Activated CD4-positive, alpha-beta T cell treated with anti-CD3 and anti-CD28 coated beads, Interleukin-2, amount 50 U/mL, for 16 hours (primary cell): ENCODE data around the gene ADAMTSL1.

Source experiments
- DNase-seq: peaks from one replicate; pipeline ENCODE4 v3.0.0-alpha.2; 2020

The ADAMTSL1 gene

DNA sequence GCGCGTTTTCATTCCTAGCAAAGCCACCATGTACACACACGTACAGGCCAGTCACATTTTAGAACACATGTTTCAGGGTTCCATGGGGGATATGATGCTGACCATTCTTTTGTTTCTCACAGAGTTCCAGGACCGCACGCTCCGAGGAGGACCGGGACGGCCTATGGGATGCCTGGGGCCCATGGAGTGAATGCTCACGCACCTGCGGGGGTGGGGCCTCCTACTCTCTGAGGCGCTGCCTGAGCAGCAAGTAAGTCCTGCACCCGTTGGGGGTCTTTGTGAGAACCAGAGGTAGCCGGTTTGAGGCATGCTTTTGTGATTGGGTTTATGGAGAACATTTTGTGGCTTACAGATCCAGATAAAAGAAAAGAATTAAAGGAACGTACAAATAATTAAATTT is 30.8 kb downstream of the ADAMTSL1 start:
- no peak for DNase-seq

DNA sequence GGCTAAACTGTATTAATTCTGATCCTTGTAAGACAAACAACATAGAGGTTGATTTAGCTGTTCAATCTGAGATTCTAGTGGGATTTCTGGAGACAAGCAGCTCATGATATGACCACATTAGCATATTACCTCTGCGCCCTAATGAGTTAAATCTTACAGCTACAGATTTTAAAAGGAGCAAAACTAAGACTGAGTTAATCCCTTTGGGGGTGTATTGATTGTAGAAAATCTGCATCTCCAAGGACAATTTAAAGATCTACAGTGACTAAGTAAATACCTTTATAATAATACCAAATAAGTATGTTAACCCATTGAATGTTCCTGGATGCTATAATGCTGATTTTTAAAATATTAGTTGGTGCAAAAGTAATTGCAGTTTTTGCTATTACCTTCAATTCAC is 33.2 kb downstream of the ADAMTSL1 start:
- no peak for DNase-seq

DNA sequence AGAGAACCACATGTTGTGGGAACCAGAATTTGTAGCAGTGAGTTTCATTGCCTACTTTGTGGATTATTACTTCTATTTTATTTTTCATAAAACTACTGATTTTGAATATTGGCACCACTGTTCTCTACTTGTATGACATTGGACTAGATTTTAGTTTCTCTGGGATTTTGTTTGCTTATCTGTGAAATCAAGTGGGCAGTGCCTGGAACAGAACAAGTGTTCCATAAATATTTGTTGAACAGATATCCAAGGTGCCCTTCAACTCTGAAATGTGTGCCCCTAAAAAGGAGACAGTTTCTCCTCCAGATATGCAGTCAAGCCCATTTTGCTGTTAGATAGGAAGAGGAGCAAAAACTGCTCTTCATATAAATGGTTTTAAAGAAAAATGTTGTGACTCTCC is 42.6 kb downstream of the ADAMTSL1 start:
- DNase-seq: no peak

DNA sequence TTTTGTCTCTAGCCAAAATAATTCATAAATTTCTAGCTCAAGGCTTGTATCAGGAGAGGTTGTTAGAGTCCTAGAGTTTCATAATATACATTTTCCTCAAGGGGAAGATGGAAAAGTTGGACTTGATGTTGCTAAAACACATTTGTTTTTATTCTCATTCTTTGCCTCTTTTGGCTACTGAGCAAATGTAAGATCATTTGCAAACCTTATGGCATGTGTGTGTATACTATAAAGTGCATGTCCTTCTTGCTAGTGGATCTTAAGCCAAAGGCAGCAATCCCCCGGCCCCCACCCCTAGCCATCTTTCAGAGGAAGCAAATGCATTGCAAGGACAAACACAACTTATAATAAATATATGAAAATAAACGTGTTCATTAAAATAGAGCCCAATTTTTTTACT is 43.0 kb downstream of the ADAMTSL1 start:
- no peak for DNase-seq

DNA sequence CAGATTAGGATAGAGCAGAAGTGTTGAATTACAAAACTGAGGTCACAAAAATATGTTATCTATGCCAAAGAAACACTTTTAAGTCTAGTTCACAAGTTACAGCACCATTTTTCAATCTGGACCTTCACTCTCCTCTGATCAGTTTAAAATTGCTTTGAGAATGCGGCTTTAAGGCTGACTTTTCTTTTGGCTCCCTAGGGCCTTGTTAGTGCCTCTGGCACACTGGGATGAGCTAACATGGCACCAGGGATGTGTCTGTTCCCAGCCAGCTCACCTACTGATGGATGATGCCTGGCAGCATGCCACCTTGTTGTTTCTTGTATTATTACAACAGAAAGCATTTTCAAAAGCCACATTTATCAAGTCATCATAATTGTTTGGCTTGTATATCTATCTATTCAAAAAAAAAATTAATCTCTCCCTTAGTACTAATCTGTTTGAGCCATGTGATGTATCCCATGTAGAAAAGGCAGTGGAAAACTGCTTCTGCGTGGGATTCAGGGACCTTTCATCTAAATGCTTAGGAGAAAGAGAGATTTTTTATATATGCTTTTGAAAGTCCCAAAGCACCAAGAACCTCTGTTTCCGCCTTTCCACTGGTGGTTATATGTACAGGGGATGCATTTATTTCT is 46.6 kb downstream of the ADAMTSL1 start:
- no peak for DNase-seq

DNA sequence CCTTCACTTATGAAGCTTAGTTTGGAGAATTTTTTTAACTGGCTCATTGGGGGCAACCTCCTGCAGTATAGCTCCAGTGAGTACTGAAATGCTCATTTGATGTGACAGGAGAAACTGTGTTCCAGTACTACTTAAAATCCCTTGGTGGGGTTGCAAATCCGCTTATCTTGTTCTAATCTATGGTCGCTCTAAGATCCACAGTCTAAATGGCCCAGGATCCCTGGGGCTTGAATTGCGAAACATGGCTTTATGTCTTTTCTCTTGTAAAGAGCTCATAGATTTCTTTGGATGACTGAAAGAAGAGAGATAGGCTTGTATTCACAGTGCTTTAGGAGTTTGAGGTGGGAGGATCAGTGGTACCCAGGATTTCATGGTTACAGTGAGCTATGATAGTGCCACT is 52.7 kb downstream of the ADAMTSL1 start:
- DNase-seq: no peak

DNA sequence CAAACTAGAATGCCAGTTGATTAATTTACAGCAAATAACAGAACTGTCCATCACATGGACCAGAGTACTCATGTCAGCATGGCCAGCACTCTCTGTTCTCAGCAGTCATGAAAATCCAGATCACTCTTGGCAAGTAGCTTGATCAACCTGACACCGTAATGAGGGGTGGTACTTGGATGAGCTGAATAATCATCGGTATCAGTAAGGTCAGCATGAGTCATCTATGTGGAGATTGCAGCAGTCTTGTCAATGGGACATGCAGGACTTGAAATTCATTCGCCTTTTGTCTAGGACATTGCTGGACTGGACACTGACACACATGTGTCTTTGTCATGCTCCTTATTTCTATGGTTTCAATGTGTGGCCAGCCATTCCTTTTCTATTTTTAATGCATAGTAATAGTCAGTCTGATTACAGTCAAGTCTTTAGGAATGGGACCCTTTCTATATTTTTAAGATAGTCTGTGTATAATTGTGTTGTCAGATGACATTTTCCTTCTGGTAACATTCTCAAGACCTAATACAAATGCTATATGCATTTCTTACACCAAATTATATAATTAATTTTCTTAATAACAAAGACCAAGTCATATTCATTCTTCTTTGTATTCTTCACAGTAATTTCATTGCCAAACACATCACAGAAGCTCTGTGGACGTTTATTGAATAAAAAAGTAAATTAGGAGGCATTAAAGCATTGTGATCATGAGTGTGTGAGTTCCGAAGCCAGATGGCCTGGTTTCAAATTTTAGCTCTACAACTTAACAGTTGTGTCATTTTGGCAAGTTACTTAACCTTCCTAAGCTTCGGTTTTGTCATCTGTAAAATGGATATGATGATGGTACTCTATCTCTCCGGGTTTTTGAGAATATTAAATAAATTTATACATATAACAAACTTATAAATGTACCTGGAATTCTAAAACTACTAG is 57.4 kb downstream of the ADAMTSL1 start:
- no peak for DNase-seq

DNA sequence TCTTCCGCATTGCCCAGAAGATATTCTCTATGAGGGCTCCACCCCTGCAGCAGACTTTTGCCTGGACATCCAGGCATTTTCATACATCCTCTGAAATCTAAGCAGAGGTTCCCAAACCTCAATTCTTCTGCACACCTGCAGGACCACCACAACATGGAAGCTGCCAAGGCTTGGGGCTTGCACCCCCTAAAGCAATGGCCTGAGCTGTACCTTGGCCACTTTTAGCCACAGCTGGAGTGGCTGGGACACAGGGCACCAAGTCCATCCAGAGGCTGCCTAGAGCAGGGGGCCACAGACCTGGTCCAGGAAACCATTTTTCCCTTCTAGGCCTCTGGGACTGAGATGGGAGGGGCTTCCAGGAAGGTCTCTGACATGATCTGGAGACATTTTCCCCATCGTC is 60.7 kb downstream of the ADAMTSL1 start:
- no peak for DNase-seq

DNA sequence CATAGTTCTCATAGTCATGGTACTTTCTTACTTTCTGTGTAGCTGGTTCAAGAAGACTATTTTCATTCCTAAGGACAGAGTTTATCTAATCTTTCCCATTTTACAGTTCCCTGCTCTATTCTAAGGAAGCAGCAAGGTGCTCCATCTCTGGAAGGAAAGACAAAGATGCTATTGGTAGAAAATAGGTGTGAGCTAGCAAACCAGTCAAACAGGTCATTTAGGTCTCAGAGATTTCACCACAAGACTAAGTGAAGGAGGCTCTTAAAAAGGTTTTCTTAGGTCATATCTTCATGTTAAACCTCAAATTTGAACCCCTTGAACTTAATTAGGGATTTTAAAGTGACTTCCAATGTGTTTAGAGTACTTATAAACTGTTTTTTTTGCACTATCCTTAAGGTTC is 62.6 kb downstream of the ADAMTSL1 start:
- DNase-seq: no peak

DNA sequence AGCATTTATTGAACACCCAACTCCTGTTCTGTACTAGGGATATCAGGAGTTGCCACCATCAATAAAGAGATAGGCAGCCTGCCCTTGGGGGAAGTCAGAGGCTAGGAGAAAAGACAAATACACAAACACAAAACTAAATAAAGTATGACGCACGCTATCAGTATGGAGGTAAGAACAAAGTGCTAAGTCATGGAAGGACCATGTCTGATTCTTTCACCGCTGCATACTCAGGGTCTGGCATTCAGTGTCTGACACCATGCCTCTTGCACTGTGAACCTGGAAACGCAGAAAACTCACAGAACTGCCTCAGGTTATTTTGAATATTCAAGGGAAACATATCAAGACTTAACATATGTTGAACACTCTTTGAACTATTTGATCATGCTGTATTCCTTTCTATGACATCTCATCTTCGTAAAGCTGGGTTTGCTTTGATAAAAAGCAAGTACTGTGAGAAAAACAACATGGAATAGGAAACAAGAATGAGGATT is 65.3 kb downstream of the ADAMTSL1 start:
- no peak for DNase-seq

DNA sequence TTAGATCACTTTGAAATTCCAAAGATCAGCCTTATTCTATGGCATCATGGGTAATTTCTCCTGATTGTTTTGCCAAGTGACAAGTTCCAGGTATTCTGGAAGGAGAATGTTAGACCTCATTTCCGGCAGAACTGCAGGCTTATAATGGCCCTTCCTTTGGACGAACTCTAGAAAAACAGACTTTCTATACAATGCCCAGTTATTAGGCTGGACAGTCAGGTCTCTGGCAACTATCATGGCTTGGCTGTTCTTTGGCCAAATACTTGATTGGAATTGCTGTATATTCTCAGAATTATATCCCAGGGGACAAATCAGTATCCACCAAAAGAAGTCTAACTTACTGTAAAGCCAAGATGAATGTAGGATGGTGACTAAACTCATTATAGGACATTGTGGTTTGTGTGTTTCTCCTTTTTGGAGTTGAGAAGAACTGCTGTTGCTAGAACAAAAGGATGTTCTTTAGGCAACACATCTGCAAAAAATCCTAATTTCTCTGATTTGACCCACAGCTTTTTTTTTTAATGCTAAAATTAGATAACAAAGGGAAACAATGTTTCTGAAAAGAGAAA is 69.0 kb downstream of the ADAMTSL1 start:
- DNase-seq: no peak

DNA sequence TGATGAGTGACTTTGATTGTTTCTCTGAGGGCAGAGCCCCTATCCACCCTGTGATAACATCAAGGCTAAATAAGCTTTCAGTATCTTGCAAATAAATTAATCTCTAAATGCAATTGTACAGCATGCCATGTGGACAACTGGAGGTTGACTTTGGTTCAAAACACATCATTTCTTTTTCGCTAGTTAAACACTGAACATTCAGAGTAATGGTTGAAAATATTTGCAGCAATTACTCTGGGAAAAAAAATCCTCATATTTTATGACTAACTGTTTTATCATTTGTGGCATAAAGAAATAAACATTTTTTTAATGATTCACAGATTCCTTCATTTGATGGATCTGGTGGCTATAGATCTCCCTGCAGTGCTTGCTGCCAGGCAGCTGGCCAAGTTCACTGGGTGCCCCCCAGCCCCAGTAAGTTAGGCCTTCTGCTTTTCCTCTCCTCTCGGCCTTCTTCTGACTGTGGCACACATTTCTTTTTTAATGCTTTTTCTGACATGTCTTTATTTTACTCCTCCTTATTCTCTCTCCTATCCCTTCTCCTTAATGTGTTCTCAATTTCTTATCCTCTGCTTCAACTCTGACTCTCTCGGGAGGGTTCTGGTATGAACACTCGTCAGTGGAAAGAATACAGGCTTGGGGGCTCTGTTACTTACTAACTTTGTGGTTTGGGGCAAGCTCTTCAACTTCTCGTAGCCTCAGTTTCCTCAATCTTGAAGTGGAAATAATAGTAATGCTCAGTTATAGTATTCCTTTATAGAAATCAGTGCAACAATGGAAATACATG is 69.6 kb downstream of the ADAMTSL1 start:
- DNase-seq: no peak

DNA sequence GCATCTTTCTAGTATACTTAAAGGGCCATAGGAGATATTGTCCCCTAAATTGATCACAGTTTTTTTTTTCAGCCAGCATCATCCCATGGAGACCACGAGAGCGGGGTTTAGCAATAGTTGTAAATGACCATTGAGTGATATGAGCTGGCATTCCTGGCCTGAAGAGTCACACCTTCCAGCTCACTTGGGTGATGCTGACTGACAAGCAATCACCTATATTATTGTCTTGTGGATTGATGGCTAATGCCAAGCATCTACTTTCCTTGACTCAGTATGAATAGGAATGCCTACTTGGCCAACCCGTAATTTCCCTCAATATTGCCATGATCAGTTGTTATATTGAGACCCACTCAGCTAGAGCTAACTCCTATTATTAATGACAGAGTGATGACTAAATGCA is 70.5 kb downstream of the ADAMTSL1 start:
- no peak for DNase-seq

DNA sequence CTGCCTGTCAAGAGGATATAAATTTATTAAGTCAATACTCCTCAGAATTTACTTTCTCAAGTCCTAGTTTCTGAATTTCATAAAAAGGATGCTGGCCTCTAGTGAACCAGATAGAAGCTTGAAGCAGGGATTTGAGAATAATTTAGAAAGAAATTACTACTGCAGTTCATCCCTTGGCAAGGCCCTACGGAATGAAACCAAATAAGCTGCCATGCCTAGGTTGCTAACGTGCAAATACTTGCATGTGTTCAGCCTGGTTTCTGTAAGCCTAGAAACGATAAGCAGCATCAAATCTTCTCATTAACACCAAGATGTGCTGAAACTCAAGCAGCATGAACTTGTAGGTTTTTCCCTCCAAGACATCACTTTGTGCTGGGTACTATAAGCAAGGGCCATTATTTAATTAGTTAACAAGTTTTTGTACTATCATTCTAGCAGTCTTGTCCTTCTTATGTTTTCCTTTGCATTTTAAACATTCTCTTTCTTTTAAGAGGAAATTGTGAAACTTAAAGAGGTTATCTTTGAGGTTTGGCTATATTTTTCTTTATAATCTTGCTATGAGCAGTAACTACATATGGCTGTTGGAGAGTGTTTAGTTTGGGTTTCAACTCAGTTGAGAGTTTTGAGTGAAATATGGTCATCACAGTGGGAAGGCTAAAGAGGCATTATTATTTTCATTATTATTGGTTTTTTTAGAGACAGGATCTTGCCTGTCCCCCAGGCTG is 71.8 kb downstream of the ADAMTSL1 start:
- DNase-seq: no peak

DNA sequence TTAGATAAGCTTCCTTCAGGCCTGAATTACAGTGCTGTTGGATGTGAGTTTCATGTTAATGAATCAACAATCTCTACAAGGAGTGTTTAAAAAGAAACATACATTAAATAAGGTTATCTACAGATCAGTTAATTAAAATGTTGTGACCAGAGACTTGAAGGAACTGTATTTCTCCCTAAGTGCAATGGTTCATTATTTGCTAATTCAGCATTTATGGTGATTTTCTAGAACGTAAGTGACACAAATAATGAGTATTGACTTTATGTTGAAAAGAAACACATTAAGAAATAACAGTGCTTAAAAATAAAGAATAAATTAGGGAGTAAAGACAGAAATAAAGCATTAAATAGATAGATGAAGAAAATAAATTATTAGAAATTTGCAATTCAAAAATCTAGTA is 74.5 kb downstream of the ADAMTSL1 start:
- no peak for DNase-seq

DNA sequence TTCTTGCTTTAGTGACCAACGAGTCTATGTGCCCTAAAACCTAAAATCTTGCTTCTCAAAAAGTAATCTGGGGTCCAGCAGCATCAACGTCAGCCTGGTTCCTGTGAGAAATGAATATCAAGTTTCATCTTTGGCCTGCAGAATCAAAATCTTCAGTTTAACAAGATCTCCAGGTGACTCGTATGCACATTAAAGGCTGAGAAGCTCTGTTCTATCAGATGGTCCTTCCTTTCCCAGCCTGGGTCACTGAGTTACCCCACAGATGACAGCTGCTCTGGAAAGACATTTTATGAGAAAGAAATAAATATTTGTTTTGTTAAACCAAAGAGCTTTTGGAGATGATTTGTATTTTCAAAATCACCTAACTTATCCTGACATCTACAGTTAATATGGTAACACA is 75.8 kb downstream of the ADAMTSL1 start:
- no peak for DNase-seq

DNA sequence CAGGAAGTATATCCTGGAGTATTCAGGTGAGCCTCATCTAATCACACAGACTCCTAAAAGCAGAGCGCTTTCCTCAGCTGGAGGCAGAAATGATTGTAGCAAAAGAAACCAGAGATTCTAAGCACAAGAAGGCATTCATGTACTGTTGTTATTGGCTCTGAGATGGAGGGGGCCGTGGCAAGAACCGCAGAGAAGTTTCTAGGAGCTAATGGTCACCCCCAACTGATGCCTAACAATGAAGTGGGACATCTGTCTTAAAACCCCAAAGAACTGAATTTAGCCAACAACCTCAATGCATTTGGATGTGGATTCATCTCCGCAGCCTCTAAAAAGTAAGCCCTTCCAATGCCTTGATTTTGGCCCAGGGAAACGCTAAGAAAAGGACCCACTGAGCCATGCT is 76.3 kb downstream of the ADAMTSL1 start:
- no peak for DNase-seq

DNA sequence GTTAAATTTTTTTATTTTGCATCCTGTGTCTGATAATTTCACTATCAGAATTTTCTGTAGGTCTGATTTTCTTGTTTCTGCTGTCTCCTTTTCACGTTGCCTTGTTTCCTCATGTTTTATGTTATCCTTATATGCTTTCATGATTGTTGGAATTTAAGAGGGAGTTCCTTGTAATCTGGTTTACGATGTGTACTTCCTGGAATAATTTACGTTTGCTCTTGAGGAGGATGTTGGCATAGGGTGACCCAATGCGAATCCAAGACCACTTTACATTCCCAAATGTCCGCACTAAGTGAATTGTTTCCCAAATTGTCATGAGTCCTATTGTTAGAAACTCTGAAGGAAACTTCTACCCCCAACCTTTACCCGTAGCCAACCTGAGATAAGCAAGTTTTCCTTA is 80.3 kb downstream of the ADAMTSL1 start:
- no peak for DNase-seq

DNA sequence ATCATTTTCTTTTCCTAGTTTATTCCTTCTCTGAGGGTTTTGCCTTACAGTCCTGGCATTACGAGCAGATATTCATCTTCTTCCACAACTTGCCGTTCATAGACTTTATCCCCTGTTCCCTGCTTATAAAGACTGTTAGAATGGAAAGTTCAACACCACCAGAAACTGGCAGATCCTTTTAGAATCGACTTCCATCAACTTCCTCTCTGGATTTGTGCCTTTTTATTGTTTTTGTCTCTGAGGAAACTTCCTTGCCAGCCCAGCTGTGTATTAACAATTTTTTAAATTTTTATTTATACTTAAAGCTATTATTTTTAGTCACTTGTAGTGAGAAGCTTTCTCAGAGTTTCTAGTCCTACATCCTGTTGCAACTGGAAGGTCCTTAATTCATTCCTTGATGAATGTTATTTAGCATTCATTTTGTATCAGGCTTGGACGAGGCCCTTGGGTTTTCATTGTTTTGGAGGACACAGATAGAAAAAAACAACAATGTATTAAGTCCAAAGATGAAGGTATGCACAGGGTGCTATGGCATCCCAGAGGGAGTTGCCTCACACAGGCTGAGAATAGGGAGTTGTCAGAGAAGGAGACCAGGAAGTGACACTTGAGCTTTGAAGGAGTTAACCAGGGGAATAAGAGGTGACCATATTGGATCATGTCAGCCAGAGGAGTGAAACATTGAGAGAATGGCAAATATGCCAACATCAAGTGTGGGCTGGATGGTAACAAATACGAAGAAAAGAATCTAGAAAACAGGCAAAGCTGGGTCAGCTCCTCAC is 81.3 kb downstream of the ADAMTSL1 start:
- DNase-seq: no peak

DNA sequence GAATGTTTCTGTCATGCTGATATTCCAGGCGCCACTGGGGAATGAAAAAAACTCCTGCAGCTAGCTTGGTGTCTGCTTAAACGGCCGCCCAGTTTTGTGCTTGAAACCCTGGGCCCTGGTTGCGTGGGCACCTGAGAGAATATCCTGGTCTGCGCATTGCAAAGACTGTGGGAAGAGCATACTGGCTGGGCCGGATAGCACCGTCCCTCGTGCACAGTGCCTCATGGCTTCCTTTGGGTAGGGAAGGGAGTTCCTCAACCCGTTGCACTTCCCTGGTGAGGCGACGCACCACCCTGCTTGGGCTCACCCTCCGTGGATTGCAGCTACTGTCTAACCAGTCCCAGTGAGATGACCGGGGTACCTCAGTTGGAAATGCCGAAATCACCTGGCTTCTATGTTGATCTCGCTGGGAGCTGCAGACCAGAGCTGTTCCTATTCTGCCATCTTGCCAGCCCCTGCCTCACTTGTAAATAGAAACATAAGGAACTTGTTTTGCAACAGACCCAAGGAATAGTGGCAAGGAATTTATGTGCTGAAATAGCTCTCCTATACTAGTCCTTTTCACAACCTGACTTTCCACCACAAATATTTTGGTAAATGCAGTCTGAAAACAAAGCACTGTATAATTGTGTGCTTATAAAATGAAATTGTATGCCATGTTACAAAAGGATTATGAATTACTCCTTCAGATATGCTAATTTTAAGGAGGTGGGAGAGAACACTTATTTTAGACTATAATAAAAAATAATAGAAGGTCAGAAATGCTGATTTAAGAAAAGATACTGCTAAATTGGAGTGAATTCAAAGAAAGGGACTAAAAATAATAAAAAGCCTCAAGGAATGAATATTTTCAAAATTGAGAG is 90.3 kb downstream of the ADAMTSL1 start:
- no peak for DNase-seq

DNA sequence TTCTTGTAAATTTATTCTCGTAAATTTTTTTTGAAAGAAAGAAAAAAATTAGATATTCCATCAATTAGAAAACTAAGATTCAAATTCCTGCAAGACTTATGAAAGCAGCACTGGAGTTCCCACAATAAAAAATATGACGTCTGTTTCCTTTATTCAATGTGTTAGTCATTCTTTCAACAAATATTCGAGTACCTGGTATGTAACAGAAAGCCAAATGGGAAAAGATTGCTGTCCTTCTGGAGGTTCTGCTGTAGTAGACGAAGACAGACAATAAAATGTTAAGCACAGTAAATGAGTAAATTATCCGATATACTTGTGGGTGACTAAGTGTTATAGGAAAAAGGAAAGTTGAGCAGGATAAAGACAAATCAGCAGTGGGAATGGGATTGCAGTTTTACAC is 92.2 kb downstream of the ADAMTSL1 start:
- no peak for DNase-seq
